ENCODE data around the gene AACS.
"Not testable (repeated sequence)": the region's sequence is repeated elsewhere in the genome, so short reads cannot be mapped to it uniquely, and the experiment has no call there.

The AACS gene

DNA sequence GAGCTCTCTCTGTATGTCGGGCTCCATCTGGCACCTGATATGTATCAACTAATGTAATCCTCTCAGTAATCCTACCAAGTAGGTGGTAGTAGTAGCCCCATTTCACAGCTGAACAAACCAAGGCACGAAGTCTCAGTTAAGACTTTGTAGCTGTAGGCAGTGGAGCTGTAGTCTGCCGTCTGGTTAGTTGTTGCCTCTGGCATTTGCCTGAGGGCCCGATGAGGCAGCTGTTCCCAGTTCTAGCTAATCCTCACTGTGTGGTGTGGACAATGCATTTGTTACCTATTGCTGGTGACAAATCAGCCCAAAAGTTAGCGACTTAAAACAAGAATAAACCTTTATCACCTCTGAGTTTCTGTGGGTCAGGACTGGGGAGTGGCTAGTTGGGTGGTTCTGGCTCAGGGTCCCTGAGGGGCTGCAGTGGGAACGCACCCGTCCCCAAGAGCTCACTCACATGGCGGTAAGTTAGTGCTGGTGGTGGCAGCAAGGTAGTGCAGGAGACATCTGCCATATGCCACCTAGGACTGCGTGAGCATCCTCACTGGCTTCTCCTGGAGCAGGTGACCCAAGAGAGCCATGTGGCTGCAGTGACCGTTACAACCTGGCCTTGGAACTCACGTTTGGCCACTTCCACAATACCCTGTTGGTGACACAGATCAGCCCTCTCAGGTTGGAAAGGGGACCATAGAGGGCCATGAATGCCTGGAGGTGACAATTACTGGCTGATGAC is 5.6 kb downstream of the AACS start:
- CTCF ChIA-PET = interaction anchor here (1.0 kb wide), 1 partner anchor 8 kb away, joined by 3 read pairs; no protein-coding TSS in a partner anchor
- no peak for DNase-seq (ENCODE audit: extremely low spot score)
- POLR2A ChIA-PET = no interaction called here
- TF ChIP-seq HDGF (IDR thresholded peaks at IDR 0.05; ENCODE audit: borderline replicate concordance) = no peak
- TF ChIP-seq LEF1 (IDR thresholded peaks at IDR 0.05; ENCODE audit: borderline replicate concordance) = no peak
- TF ChIP-seq FOXM1 (IDR thresholded peaks at IDR 0.05; ENCODE audit: borderline replicate concordance) = no peak
- TF ChIP-seq ARNT (IDR thresholded peaks at IDR 0.05) = no peak
- TF ChIP-seq L3MBTL2 (conservative IDR thresholded peaks at IDR 0.05) = no peak
- no peak for TF ChIP-seq TARDBP (IDR thresholded peaks at IDR 0.05)
- TF ChIP-seq, protein P1, sequence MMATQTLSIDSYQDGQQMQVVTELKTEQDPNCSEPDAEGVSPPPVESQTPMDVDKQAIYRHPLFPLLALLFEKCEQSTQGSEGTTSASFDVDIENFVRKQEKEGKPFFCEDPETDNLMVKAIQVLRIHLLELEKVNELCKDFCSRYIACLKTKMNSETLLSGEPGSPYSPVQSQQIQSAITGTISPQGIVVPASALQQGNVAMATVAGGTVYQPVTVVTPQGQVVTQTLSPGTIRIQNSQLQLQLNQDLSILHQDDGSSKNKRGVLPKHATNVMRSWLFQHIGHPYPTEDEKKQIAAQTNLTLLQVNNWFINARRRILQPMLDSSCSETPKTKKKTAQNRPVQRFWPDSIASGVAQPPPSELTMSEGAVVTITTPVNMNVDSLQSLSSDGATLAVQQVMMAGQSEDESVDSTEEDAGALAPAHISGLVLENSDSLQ (IDR thresholded peaks at IDR 0.05) = no peak
- TF ChIP-seq CTBP1 (IDR thresholded peaks at IDR 0.05; ENCODE audit: borderline replicate concordance) = no peak
- no peak for TF ChIP-seq FOXA1 (IDR thresholded peaks at IDR 0.05)
- no peak for TF ChIP-seq FOXK2 (IDR thresholded peaks at IDR 0.05)
- TF ChIP-seq ELF4 (IDR thresholded peaks at IDR 0.05) = no peak
- no peak for TF ChIP-seq ZNF384 (IDR thresholded peaks at IDR 0.05)
- no peak for TF ChIP-seq NFRKB (IDR thresholded peaks at IDR 0.05)
- TF ChIP-seq SUZ12 (IDR thresholded peaks at IDR 0.05) = no peak

DNA sequence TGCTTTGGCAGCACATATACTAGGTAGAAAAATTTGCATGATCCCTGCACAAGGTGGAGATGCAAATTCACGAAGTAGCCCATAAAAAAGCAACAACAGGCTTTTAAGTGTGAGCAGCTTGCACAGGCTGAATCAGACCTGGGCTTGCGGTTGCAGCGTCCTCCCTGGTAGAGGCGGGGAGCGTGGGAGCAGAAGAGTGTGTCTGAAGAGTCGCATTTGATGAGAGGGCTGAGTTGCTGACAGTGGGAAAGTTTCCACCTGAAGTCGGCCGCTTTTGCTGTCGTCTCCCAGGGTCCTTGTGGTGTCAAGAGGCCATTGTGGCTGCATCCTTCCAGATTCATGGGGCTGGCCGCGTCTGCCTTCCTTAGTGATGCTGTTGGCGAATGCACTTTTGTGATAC is 6.2 kb downstream of the AACS start:
- ChIA-PET POLR2A (no interaction called here), CTCF (no interaction called here)
- TF ChIP-seq ARNT (IDR thresholded peaks at IDR 0.05) (no peak), NFRKB (IDR thresholded peaks at IDR 0.05) (no peak), SP1 (IDR thresholded peaks at IDR 0.05) (no peak), FOXM1 (IDR thresholded peaks at IDR 0.05; ENCODE audit: borderline replicate concordance) (no peak), L3MBTL2 (conservative IDR thresholded peaks at IDR 0.05) (no peak), ELF4 (IDR thresholded peaks at IDR 0.05) (no peak), TARDBP (IDR thresholded peaks at IDR 0.05) (no peak), HDGF (IDR thresholded peaks at IDR 0.05; ENCODE audit: borderline replicate concordance) (no peak), CTBP1 (IDR thresholded peaks at IDR 0.05; ENCODE audit: borderline replicate concordance) (no peak), FOXK2 (IDR thresholded peaks at IDR 0.05) (no peak), ZNF384 (IDR thresholded peaks at IDR 0.05) (no peak), FOXA1 (IDR thresholded peaks at IDR 0.05) (no peak), BHLHE40 (IDR thresholded peaks at IDR 0.05; ENCODE audit: borderline replicate concordance) (no peak), LEF1 (IDR thresholded peaks at IDR 0.05; ENCODE audit: borderline replicate concordance) (no peak), SUZ12 (IDR thresholded peaks at IDR 0.05) (no peak)
- TF ChIP-seq, protein P1 (IDR thresholded peaks at IDR 0.05) = no peak
- DNase-seq (ENCODE audit: extremely low spot score) = no peak

DNA sequence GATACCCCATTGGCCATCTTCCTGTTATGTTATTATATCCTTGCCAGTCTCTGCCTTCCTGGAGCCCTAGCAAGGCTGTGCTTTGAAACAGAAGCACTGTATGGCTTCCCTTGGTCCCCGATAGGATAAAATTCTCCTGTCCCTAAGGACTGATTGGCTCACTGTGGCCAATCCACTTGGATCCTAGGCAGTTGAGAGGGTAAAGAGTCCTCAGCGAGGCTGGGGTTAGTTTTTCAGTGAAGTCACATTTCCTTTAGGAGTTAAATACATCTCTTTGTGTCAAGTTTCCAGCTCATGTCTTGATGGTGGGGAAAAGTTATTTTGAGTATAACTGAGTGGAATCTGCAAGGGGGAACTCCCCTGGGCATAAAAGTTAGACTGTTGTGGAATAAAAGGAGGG is 7.3 kb downstream of the AACS start:
- no peak for DNase-seq (ENCODE audit: extremely low spot score)
- POLR2A ChIA-PET = interaction anchor here (0.7 kb wide), 1 partner anchor 23 kb away, joined by 3 read pairs; no protein-coding TSS in a partner anchor
- TF ChIP-seq HDGF (IDR thresholded peaks at IDR 0.05; ENCODE audit: borderline replicate concordance) = no peak
- TF ChIP-seq NFRKB (IDR thresholded peaks at IDR 0.05) = no peak
- TF ChIP-seq, protein P1 (IDR thresholded peaks at IDR 0.05) = no peak
- TF ChIP-seq SP1 (IDR thresholded peaks at IDR 0.05) = no peak
- TF ChIP-seq TARDBP (IDR thresholded peaks at IDR 0.05) = no peak
- TF ChIP-seq ARNT (IDR thresholded peaks at IDR 0.05) = no peak
- no peak for TF ChIP-seq FOXA1 (IDR thresholded peaks at IDR 0.05)
- no peak for TF ChIP-seq FOXK2 (IDR thresholded peaks at IDR 0.05)
- no peak for TF ChIP-seq CTBP1 (IDR thresholded peaks at IDR 0.05; ENCODE audit: borderline replicate concordance)
- TF ChIP-seq FOXM1 (IDR thresholded peaks at IDR 0.05; ENCODE audit: borderline replicate concordance) = no peak
- no peak for TF ChIP-seq BHLHE40 (IDR thresholded peaks at IDR 0.05; ENCODE audit: borderline replicate concordance)
- no peak for TF ChIP-seq SUZ12 (IDR thresholded peaks at IDR 0.05)
- TF ChIP-seq L3MBTL2 (conservative IDR thresholded peaks at IDR 0.05) = no peak
- no peak for TF ChIP-seq LEF1 (IDR thresholded peaks at IDR 0.05; ENCODE audit: borderline replicate concordance)
- no peak for TF ChIP-seq ZNF384 (IDR thresholded peaks at IDR 0.05)
- no peak for TF ChIP-seq ELF4 (IDR thresholded peaks at IDR 0.05)
- CTCF ChIA-PET = no interaction called here

DNA sequence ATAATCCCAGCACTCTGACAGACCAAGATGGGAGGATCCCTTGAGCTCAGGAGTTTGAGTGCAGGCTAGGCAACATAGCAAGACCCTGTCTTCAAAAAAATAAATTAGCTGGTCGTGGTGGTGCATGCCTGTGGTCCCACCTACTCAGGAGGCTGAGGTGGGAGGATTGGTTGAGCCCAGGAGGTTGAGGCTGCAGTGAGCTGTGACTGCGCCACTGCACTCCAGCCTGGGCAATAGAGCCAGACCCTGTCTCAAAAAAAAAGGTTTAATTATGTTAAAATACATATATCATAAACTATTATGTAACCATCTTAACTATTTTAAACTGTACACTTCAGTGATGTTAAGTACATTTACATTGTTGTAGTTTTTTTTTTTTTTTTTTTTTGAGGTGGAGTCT is 9.1 kb downstream of the AACS start:
- DNase-seq (ENCODE audit: extremely low spot score); CTCF ChIA-PET: not testable (repeated sequence)

DNA sequence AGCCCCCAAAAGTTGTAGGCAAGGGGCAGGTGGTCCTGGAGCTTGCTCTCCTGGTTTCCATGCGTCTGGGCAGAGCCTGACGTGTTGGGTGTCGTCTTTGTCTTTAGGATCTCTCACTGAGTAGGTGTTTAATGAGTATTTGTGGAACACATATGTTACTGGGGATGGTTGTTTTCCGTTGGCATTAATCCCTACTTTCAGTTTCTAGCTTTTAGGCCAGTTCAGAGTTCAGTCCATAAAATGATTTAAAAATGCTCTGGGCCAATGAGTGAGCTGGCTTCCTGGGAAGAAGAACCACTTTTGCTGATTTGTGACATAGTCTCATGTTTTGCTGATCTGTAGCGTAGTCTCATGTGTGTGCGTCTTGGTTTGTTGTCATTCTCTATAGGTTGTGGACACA is 10.9 kb downstream of the AACS start:
- POLR2A ChIA-PET = interaction anchor here (1.1 kb wide), 1 partner anchor 27 kb away, joined by 3 read pairs; no protein-coding TSS in a partner anchor
- CTCF ChIA-PET = no interaction called here
- no peak for TF ChIP-seq FOXM1 (IDR thresholded peaks at IDR 0.05; ENCODE audit: borderline replicate concordance)
- TF ChIP-seq ZNF384 (IDR thresholded peaks at IDR 0.05) = no peak
- TF ChIP-seq LEF1 (IDR thresholded peaks at IDR 0.05; ENCODE audit: borderline replicate concordance) = no peak
- no peak for TF ChIP-seq NFRKB (IDR thresholded peaks at IDR 0.05)
- TF ChIP-seq, protein P1 (IDR thresholded peaks at IDR 0.05) = no peak
- no peak for TF ChIP-seq BHLHE40 (IDR thresholded peaks at IDR 0.05; ENCODE audit: borderline replicate concordance)
- TF ChIP-seq FOXA1 (IDR thresholded peaks at IDR 0.05) = no peak
- no peak for TF ChIP-seq TARDBP (IDR thresholded peaks at IDR 0.05)
- DNase-seq (ENCODE audit: extremely low spot score) = no peak

More for the DNA sequence above, 9.1 kb downstream of the AACS start:
- POLR2A ChIA-PET = not testable (repeated sequence)
